Keratinocyte (primary cell): ENCODE data around the gene CTSD.
"Not testable (repeated sequence)": the region's sequence is repeated elsewhere in the genome, so short reads cannot be mapped to it uniquely, and the experiment has no call there.

Experiments
- EZH2 ChIP-seq: IDR thresholded peaks from one replicate; pipeline ENCODE4 v1.6.1; 2012; ENCODE audit warnings: inconsistent platforms, mild to moderate bottlenecking, low read length, moderate library complexity
- TF ChIP-seq, protein P1 (sequence below), 3 experiments: IDR thresholded peaks in 1 of 3; conservative IDR thresholded peaks in 1 of 3; optimal IDR thresholded peaks in 1 of 3; 2 replicates in 2 of 3; 3 replicates in 1 of 3; pipeline versions ENCODE3 to v1.5.1; 2011; ENCODE audit warnings: low read length in 3 of 3, mild to moderate bottlenecking in 3 of 3, moderate library complexity in 2 of 3, control low read depth in 1 of 3, inconsistent platforms in 1 of 3; ENCODE audit not compliant: insufficient read depth in 2 of 3; ENCODE audit errors: extremely low read depth in 1 of 3

GRCh38 chr11:1803835-1804519, 40.2 kb upstream of the CTSD start:
- TF ChIP-seq, protein P1, sequence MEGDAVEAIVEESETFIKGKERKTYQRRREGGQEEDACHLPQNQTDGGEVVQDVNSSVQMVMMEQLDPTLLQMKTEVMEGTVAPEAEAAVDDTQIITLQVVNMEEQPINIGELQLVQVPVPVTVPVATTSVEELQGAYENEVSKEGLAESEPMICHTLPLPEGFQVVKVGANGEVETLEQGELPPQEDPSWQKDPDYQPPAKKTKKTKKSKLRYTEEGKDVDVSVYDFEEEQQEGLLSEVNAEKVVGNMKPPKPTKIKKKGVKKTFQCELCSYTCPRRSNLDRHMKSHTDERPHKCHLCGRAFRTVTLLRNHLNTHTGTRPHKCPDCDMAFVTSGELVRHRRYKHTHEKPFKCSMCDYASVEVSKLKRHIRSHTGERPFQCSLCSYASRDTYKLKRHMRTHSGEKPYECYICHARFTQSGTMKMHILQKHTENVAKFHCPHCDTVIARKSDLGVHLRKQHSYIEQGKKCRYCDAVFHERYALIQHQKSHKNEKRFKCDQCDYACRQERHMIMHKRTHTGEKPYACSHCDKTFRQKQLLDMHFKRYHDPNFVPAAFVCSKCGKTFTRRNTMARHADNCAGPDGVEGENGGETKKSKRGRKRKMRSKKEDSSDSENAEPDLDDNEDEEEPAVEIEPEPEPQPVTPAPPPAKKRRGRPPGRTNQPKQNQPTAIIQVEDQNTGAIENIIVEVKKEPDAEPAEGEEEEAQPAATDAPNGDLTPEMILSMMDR (optimal IDR thresholded peaks at IDR 0.05 in 1 of 3, IDR thresholded peaks at IDR 0.05 in 1 of 3, conservative IDR thresholded peaks at IDR 0.05 in 1 of 3; ENCODE audit: extremely low read depth in 1 of 3, insufficient read depth in 2 of 3, low read length in 3 of 3), result not testable (repeated sequence)
- not testable (repeated sequence) for TF ChIP-seq EZH2
